NCI-H1092 treated with DMSO at 0.1 percent for 48 hours (cell line): ENCODE results near the gene CBX5.
A peak's percentile ranks its signal among the peaks of the same experiment; 100 is the strongest.
"Not testable (repeated sequence)": the region's sequence is repeated elsewhere in the genome, so short reads cannot be mapped to it uniquely, and the experiment has no call there.

Experiments used
- DNase-seq: peaks from one replicate; lab custom pipeline; 2025; lab: John Stamatoyannopoulos, UW

CBX5 gene

GRCh38 chr12:54294152-54294952 lies 14.4 kb upstream of the CBX5 start:
- DNase-seq = peak; percentile 59

GRCh38 chr12:54292931-54293241 lies 13.0 kb upstream of the CBX5 start:
- no peak for DNase-seq

GRCh38 chr12:54292083-54292930 lies 12.4 kb upstream of the CBX5 start:
- no peak for DNase-seq

- no peak for DNase-seq
These were observed 7.6 kb upstream of the CBX5 start for GRCh38 chr12:54287261-54288157.

GRCh38 chr12:54286042-54287030 lies 6.4 kb upstream of the CBX5 start:
- DNase-seq = no peak

GRCh38 chr12:54285150-54286041 lies 5.5 kb upstream of the CBX5 start:
- no peak for DNase-seq

- not testable (repeated sequence) for DNase-seq
These were observed 4.3 kb upstream of the CBX5 start for GRCh38 chr12:54284070-54284780.

GRCh38 chr12:54282949-54283593 lies 3.1 kb upstream of the CBX5 start:
- DNase-seq = no peak

GRCh38 chr12:54281694-54282093 lies 1.8 kb upstream of the CBX5 start:
- not testable (repeated sequence) for DNase-seq

- not testable (repeated sequence) for DNase-seq
These were observed 1.3 kb upstream of the CBX5 start for GRCh38 chr12:54281261-54281638.

GRCh38 chr12:54280468-54281260 lies 742 bp upstream of the CBX5 start, which contains the start of gene HNRNPA1:
TSS of gene HNRNPA1 (plus strand) at chr12:54280726. CDS start at chr12:54280808, 82 bp downstream.
- DNase-seq = peak; percentile 100

GRCh38 chr12:54279227-54279631 lies 693 bp downstream of the CBX5 start:
- DNase-seq = no peak

GRCh38 chr12:54277823-54278276 lies 2.1 kb downstream of the CBX5 start:
- DNase-seq = no peak

GRCh38 chr12:54276368-54276767 lies 3.6 kb downstream of the CBX5 start:
- DNase-seq = no peak

- peak; percentile 82 for DNase-seq
These were observed 5.9 kb downstream of the CBX5 start for GRCh38 chr12:54273981-54274380.

- no peak for DNase-seq
These were observed 7.7 kb downstream of the CBX5 start for GRCh38 chr12:54272214-54272613.

GRCh38 chr12:54270345-54270744 lies 9.6 kb downstream of the CBX5 start:
- no peak for DNase-seq

- no peak for DNase-seq
These were observed 13.1 kb downstream of the CBX5 start for GRCh38 chr12:54266852-54267251.
